CD4-positive, alpha-beta T cell (primary cell): Measurements from ENCODE around the gene BACE1-AS. TPM values are rescaled to one million over a fixed set of nuclear protein-coding genes. Genes with fewer than 3 reads are reported as not detected.
A peak's percentile ranks its signal among the peaks of the same experiment; 100 is the strongest.

Experiments
- ATAC-seq: fragments of 200-7000 bp; cut with Tn5 transposase; one replicate; pipeline ENCODE4 v1.10.0; 2022; ENCODE audit warnings: mild to moderate bottlenecking; ENCODE audit not compliant: poor library complexity
- CTCF ChIA-PET: fragments of 350-600 bp; sonication (Branson Sonifier 250); formaldehyde crosslinking; loops from one replicate; lab custom pipeline; 2021; ENCODE audit warnings: antibody characterized with exemption, inconsistent platforms; lab: Charles Lee
- POLR2A ChIA-PET: fragments of 350-600 bp; sonication (Branson Sonifier 250); formaldehyde crosslinking; loops from one replicate; lab custom pipeline; 2021; ENCODE audit warnings: antibody characterized with exemption, inconsistent platforms; lab: Charles Lee
- DNase-seq, 14 experiments: peaks; one replicate each; pipeline ENCODE4 v3.0.0-alpha.2; 2013 to 2020; ENCODE audit warnings: mixed read lengths in 2 of 14
- H3K27ac ChIP-seq, 2 donors: one replicate each; pipeline versions ENCODE4 v1.5.1 to v1.7.0; 2013; ENCODE audit warnings: low read length in 2 of 2, low read depth in 1 of 2, mild to moderate bottlenecking in 1 of 2
- H3K27me3 ChIP-seq, 2 experiments: 1 replicate in 1 of 2; 2 replicates in 1 of 2; pipeline versions ENCODE4 v1.6.1 to v1.7.0; 2013; ENCODE audit warnings: low read length in 2 of 2, control low read depth in 1 of 2, mild to moderate bottlenecking in 1 of 2, moderate library complexity in 1 of 2; ENCODE audit not compliant: insufficient read depth in 2 of 2, control insufficient read depth in 1 of 2
- H3K36me3 ChIP-seq: one replicate; pipeline ENCODE4 v1.6.1; 2013; ENCODE audit warnings: low read length, control low read depth; ENCODE audit not compliant: insufficient read depth
- H3K4me1 ChIP-seq: one replicate; pipeline ENCODE4 v1.6.1; 2013; ENCODE audit warnings: low read length, control low read depth; ENCODE audit not compliant: insufficient read depth
- H3K4me3 ChIP-seq: one replicate; pipeline ENCODE4 v1.5.1; 2013; ENCODE audit warnings: mild to moderate bottlenecking, low read length, moderate library complexity
- H3K9me3 ChIP-seq, 2 experiments: 1 replicate in 1 of 2; 2 replicates in 1 of 2; pipeline versions ENCODE4 v1.6.1 to v1.7.0; 2013; ENCODE audit warnings: low read length in 2 of 2, mild to moderate bottlenecking in 2 of 2, control low read depth in 1 of 2, moderate library complexity in 1 of 2; ENCODE audit not compliant: control insufficient read depth in 1 of 2, insufficient read depth in 1 of 2
- H3K27ac Mint-ChIP-seq: one replicate; pipeline ENCODE4 v1.8.0; 2020; ENCODE audit warnings: mixed read lengths
- H3K27me3 Mint-ChIP-seq: one replicate; pipeline ENCODE4 v1.8.0; 2021; ENCODE audit warnings: mixed read lengths
- H3K36me3 Mint-ChIP-seq: one replicate; pipeline ENCODE4 v1.8.0; 2021; ENCODE audit warnings: low read depth, mixed read lengths
- H3K4me1 Mint-ChIP-seq: one replicate; pipeline ENCODE4 v1.8.0; 2021; ENCODE audit warnings: low read depth, mixed read lengths
- H3K4me3 Mint-ChIP-seq: one replicate; pipeline ENCODE4 v1.8.0; 2020; ENCODE audit warnings: mild to moderate bottlenecking, mixed read lengths
- H3K9me3 Mint-ChIP-seq: one replicate; pipeline ENCODE4 v1.8.0; 2020; ENCODE audit warnings: mixed read lengths
- CTCF ChIP-seq: fragments of 200-600 bp; IDR thresholded peaks from one replicate; pipeline ENCODE4 v1.8.0; 2022; ENCODE audit warnings: antibody characterized with exemption, mild to moderate bottlenecking
- intact Hi-C, 2 experiments: fragments of 100-400 bp; cut with DNase I in 1 of 2; cut with micrococcal nuclease in 1 of 2; formaldehyde crosslinking; loops; one replicate each; pipeline versions ENCODE4 v1.15.1 to v1.9.0; 2023 to 2025; cut with DNase I, micrococcal nuclease
- total RNA-seq, 174 experiments: library from RNA in 2 of 174; stranded (reverse) in 2 of 174; gene quantifications; one replicate each; pipeline ENCODE4 v1.2.3 and lab custom pipeline; 2021 to 2026

The BACE1-AS gene
- total RNA-seq, 2 experiments from 2014 or later = 0.99 to 1.2 TPM

- Mint-ChIP-seq H3K4me3 (peak overlapping the region; percentile 79), H3K9me3 (no peaks in the 10 kb centered on the region), H3K27ac (no peak overlapping the region), H3K27me3 (peaks cover 41% of the 10 kb centered on the region), H3K4me1 (peaks cover 7% of the 10 kb centered on the region), H3K36me3 (no peaks in the 10 kb centered on the region)
- Histone ChIP-seq H3K27me3 (peaks cover 20 to 30% of the 10 kb centered on the region in 2 experiments), H3K9me3 (peaks cover 0 to 3% of the 10 kb centered on the region in 2 experiments), H3K4me3 (peak overlapping the region; percentile 64), H3K4me1 (peaks cover 18% of the 10 kb centered on the region), H3K27ac (no peak overlapping the region), H3K36me3 (no peaks in the 10 kb centered on the region)
- ATAC-seq (no peak), DNase-seq (no peak)
- TF ChIP-seq CTCF = no peak
- intact Hi-C loops = no loop called here
- CTCF ChIA-PET = no interaction called here
- POLR2A ChIA-PET = no interaction called here
Measured at GRCh38 chr11:117314840-117315239, 23.7 kb downstream of the BACE1-AS start.

- Mint-ChIP-seq H3K27me3 (peaks cover 41% of the 10 kb centered on the region), H3K4me3 (peak overlapping the region; percentile 83), H3K4me1 (peaks cover 7% of the 10 kb centered on the region), H3K36me3 (no peaks in the 10 kb centered on the region), H3K9me3 (no peaks in the 10 kb centered on the region), H3K27ac (no peak overlapping the region)
- Histone ChIP-seq H3K27ac (no peak overlapping the region), H3K4me1 (peaks cover 18% of the 10 kb centered on the region), H3K36me3 (no peaks in the 10 kb centered on the region), H3K4me3 (peak overlapping the region; percentile 64), H3K9me3 (peaks cover 0 to 3% of the 10 kb centered on the region in 2 experiments), H3K27me3 (peaks cover 20 to 30% of the 10 kb centered on the region in 2 experiments)
- POLR2A ChIA-PET = no interaction called here
- TF ChIP-seq CTCF = no peak
- DNase-seq (peak in 7 of 14 experiments; percentile 1 to 37 (median 14)), ATAC-seq (peak; percentile 60)
- CTCF ChIA-PET = interaction anchor here (0.6 kb wide), 1 partner anchor 85 kb away, joined by 3 read pairs; no protein-coding TSS in a partner anchor
- intact Hi-C loops = no loop called here
Measured at GRCh38 chr11:117315285-117316196, 24.4 kb downstream of the BACE1-AS start.

- Histone ChIP-seq H3K36me3 (no peaks in the 10 kb centered on the region), H3K4me1 (peaks cover 18% of the 10 kb centered on the region), H3K4me3 (peak within 1 kb of the TSS; percentile 64), H3K9me3 (peaks cover 0 to 3% of the 10 kb centered on the region in 2 experiments), H3K27ac (no peak within 1 kb of the TSS), H3K27me3 (peaks cover 20 to 30% of the 10 kb centered on the region in 2 experiments)
- no peak for TF ChIP-seq CTCF
- POLR2A ChIA-PET = no interaction called here
- CTCF ChIA-PET = interaction anchor here (0.6 kb wide), 1 partner anchor 86 kb away, joined by 3 read pairs; no protein-coding TSS in a partner anchor
- intact Hi-C loops = no loop called here
- Mint-ChIP-seq H3K27ac (no peak within 1 kb of the TSS), H3K9me3 (no peaks in the 10 kb centered on the region), H3K27me3 (peaks cover 41% of the 10 kb centered on the region), H3K36me3 (no peaks in the 10 kb centered on the region), H3K4me1 (peaks cover 7% of the 10 kb centered on the region), H3K4me3 (peak within 1 kb of the TSS; percentile 83)
- no peak for ATAC-seq
- peak in 4 of 14 experiments; percentile 5 to 31 (median 24) for DNase-seq
Measured at GRCh38 chr11:117316197-117316961, 25.2 kb downstream of the BACE1-AS start, which contains the start of gene BACE1. TSS of gene BACE1 (minus strand) at chr11:117316256. CDS start at chr11:117315795, 461 bp downstream.
